K562 (cell line): ENCODE data around the gene TGM1. TPM values are rescaled to one million over a fixed set of nuclear protein-coding genes. Genes with fewer than 3 reads are reported as not detected.

Experiments used
- CREB5 ChIP-seq: fragments of 250-450 bp; sonication (Bioruptor Pico); IDR thresholded peaks from 2 replicates; pipeline ENCODE4 v1.5.0; 2020; ENCODE audit warnings: mild to moderate bottlenecking
- CTCF ChIP-seq, 3 experiments: IDR thresholded peaks in 2 of 3; conservative IDR thresholded peaks in 1 of 3; 2 replicates each; pipeline ENCODE4 v1.5.1; 2011 to 2012; ENCODE audit warnings: low read length in 3 of 3, mild to moderate bottlenecking in 3 of 3, control low read depth in 2 of 3, improper control_type of control experiment in 1 of 3, inconsistent platforms in 1 of 3, low read depth in 1 of 3, mixed read lengths in 1 of 3, moderate library complexity in 1 of 3; ENCODE audit not compliant: insufficient read depth in 2 of 3
- EWSR1 ChIP-seq: fragments of 450-650 bp; IDR thresholded peaks from 2 replicates; pipeline ENCODE4 v1.6.1; 2018; ENCODE audit warnings: borderline replicate concordance, mild to moderate bottlenecking, low read depth, moderate library complexity; ENCODE audit not compliant: partially characterized antibody
- GTF2A2 ChIP-seq: IDR thresholded peaks from 2 replicates; pipeline ENCODE4 v1.6.1; 2016; ENCODE audit warnings: mild to moderate bottlenecking, missing genetic modification characterization, missing compliant biosample characterization
- HINFP ChIP-seq: fragments of 450-650 bp; conservative IDR thresholded peaks from 2 replicates; pipeline ENCODE4 v1.6.1; 2016; ENCODE audit warnings: missing genetic modification characterization, low read depth, mild to moderate bottlenecking, control low read depth, missing compliant biosample characterization
- MLX ChIP-seq, 2 experiments: fragments of 450-650 bp in 1 of 2; sonication (generic) in 1 of 2; formaldehyde crosslinking; conservative IDR thresholded peaks; 2 replicates each; pipeline versions ENCODE4 v1.4.0 to v1.8.1; 2020 to 2022; ENCODE audit warnings: mild to moderate bottlenecking in 1 of 2, missing genetic modification reagents in 1 of 2
- PML ChIP-seq: IDR thresholded peaks from 2 replicates; pipeline ENCODE4 v1.6.1; 2012; ENCODE audit warnings: low read length, inconsistent platforms
- RB1 ChIP-seq: fragments of 450-650 bp; IDR thresholded peaks from 2 replicates; pipeline ENCODE4 v1.6.1; 2017; ENCODE audit warnings: low read depth, mild to moderate bottlenecking
- SPI1 ChIP-seq: IDR thresholded peaks from 2 replicates; pipeline ENCODE4 v1.6.1; 2011; ENCODE audit warnings: low read depth, low read length, control low read depth, borderline replicate concordance
- ZNF134 ChIP-seq: fragments of 250-450 bp; sonication (Bioruptor Pico); conservative IDR thresholded peaks from 2 replicates; pipeline ENCODE4 v1.4.0; 2020
- polyA plus RNA-seq, 8 experiments: library from polyadenylated mRNA; depleted of rRNA in 4 of 8; stranded (reverse) in 5 of 8; unstranded in 3 of 8; fragments of >200 nt; fragmentation: Nextera tagmentation in 2 of 8; fragmentation: Illumina TruSeq in 1 of 8; extraction: Ambion mirVana in 2 of 8; extraction: Trizol in 1 of 8; gene quantifications; 2 replicates each; pipeline versions ENCODE4 v1.2.1 to v1.2.3, GENCODE V29; 2011 to 2014; ENCODE audit warnings: inconsistent platforms in 1 of 8, missing spikeins in 1 of 8
- total RNA-seq, 7 experiments: library from RNA; depleted of rRNA in 6 of 7; stranded (reverse); fragments of >200 nt in 6 of 7; fragmentation: Illumina TruSeq in 2 of 7; extraction: Trizol in 2 of 7; gene quantifications; 2 replicates each; pipeline versions ENCODE4 v1.2.1 to v1.2.3, GENCODE V29; 2011 to 2021; ENCODE audit warnings: low replicate concordance in 1 of 7

The TGM1 gene
- total and polyA plus RNA-seq, 9 of the 15 experiments (the other 6 are each of a cell fraction or from before 2014, with no cell fraction given): 0.13 to 4.4 (median 0.88) TPM

- TF ChIP-seq HINFP (tag) (peak; percentile 71; the same call in 1 of the 2 replicates), CREB5 (CRISPR knock-in tag) (no peak), MLX (CRISPR knock-in tag; conservative IDR thresholded peaks at IDR 0.05) (no peak), ZNF134 (CRISPR knock-in tag) (no peak), EWSR1 (no peak), RB1 (peak; percentile 18; the same call in 1 of the 2 replicates), GTF2A2 (tag) (no peak), PML (peak; percentile 8; the same call in 1 of the 2 replicates), SPI1 (0 out of 2 replicates have a peak, but pooled peaks have one; percentile 5), CTCF (IDR thresholded peaks at IDR 0.05 in 2 of 3, conservative IDR thresholded peaks at IDR 0.05 in 1 of 3; ENCODE audit: insufficient read depth in 2 of 3, low read depth in 1 of 3, low read length in 3 of 3) (peak; percentile 13 to 49 (median 42); a peak in 2 of 6 replicates)
These were observed 21.0 kb downstream of the TGM1 start (continued) for GRCh38 chr14:24241829-24242443.
